Left cardiac atrium (tissue), 4 donors: ENCODE data around the gene STK40. TPM values are rescaled to one million over a fixed set of nuclear protein-coding genes. Genes with fewer than 3 reads are reported as not detected.

Experiments
- ATAC-seq, 2 donors: fragments of 200-7000 bp; cut with Tn5 transposase; one replicate each; pipeline ENCODE4 v1.9.1; 2020; ENCODE audit warnings: mild to moderate bottlenecking in 2 of 2, moderate library complexity in 2 of 2
- DNase-seq: peaks from one replicate; pipeline ENCODE4 v3.0.0-alpha.2; 2020
- intact Hi-C, 2 donors: fragments of 100-400 bp; cut with DNase I; formaldehyde crosslinking; loops; one replicate each; pipeline versions ENCODE4 v1.14.1 to v1.15.1; 2022 to 2023
- total RNA-seq, 2 donors: library from RNA; stranded (reverse); fragmentation: NEBNext Ultra II Directional; extraction: Animal tissue kit (Norgen Biotek cat#: 25700); gene quantifications; one replicate each; pipeline ENCODE4 v1.2.1, GENCODE V29; 2021
- donor health status: DM: no; HTN: yes; CAD: no.
- donor health status: DM: no; HTN: yes; CAD: no; lungs with severe emphysema.
- donor health status: DM: yes; HTN: yes; CAD: no.
- donor health status: Dilated cardiomyopathy.

STK40 gene
- total RNA-seq, 2 donors from 2014 or later, result 69.2 to 77.8 TPM

DNA sequence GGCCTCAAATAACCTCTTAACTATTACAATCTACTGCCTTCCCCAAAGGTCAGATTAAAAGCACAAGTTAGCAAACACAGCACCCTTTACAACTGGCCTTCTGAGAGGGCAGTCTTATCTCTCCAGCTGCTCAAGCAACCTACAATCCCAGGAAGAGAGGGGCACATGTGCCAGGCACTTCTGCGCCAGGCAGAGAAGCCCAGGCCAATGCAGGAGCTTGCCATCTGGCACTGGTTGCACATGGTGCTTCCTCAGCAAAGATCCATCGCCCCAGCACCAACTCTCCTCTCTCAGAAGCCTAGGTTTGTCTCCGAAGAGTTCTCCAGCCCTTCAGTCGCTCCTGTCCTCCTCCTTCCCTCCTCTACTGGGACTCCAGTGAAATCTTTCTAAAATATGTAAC, 2.5 kb downstream of the STK40 start:
- no peak for DNase-seq
- ATAC-seq, result no peak
- intact Hi-C loops, result no loop called here

DNA sequence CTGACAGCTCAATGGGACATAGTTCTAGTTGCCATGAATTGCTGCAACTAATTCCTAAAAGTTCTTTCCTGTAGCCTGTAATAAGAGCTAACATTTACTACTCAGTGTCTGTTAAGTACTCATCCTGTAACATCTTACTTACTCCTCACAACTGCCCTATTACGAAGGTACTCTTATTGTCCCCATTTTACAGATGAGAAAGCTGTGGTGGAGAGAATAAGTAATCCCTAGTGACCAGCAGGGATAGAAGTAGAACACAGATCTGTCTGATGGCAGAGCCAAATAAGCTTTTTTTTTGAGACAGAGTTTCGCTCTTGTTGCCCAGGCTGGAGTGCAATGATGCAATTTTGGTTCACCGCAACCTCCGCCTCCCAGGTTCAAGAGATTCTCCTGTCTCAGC, 3.1 kb downstream of the STK40 start:
- no peak for DNase-seq
- intact Hi-C loops, result no loop called here
- no peak for ATAC-seq

DNA sequence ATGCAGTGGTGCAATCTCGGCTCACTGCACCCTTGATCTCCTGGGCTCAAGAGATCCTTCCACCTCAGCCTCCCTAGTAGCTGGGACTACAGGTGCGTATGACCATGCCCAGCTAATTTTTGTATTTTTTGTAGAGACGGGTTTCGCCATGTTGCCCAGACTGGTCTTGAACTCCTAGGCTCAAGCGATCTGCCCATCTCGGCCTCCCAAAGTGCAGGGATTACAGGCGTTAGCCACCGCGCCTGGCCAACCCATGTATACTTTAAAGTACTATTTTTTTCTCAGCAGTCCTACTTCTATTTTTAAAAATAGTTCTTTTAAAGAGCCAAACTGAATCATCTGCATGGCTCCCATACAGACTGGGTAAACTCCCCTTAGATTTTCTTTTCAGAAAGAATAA, 3.5 kb downstream of the STK40 start:
- no peak for DNase-seq
- no peak for ATAC-seq
- intact Hi-C loops, result no loop called here

DNA sequence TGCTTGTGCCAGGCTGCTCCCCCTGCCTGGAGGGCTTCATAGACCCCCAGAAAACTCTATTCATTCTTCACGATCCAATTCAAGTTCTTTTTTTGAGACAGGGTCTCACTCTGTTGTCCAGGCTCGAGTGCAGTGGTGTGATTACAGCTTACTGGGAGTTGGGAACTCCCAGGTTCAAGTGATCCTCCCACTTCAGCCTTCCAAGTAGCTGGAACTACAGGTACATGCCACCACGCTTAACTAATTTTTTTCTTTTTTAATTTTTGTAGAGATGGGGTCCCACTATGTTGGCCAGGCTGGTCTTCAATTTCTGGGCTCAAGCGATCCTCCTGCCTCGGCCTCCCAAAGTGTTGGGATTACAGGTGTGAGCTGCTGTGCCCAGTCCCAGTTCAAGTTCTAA, 4.3 kb downstream of the STK40 start:
- no peak for ATAC-seq
- intact Hi-C loops, result no loop called here
- no peak for DNase-seq

DNA sequence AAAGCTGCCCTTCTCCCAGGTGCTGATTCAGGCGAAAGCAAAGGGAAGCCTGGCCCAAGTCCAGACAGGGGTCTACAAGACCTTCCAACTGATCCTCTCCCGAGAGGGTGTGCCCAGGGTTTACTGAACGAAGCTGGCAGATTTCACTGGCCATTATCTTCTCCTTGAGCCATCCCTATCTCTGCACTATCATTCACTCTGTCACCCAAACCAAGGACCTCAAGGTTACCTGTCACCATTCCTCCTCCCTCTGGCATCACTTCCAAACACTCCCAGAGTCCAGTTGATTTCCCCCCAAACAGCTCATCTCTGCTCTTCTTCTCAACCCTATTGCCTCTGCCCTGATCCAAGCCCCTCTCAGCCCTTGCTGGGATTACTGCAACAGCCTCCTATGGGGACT, 4.9 kb downstream of the STK40 start:
- DNase-seq (no peak), ATAC-seq (no peak)
- intact Hi-C loops, result no loop called here

DNA sequence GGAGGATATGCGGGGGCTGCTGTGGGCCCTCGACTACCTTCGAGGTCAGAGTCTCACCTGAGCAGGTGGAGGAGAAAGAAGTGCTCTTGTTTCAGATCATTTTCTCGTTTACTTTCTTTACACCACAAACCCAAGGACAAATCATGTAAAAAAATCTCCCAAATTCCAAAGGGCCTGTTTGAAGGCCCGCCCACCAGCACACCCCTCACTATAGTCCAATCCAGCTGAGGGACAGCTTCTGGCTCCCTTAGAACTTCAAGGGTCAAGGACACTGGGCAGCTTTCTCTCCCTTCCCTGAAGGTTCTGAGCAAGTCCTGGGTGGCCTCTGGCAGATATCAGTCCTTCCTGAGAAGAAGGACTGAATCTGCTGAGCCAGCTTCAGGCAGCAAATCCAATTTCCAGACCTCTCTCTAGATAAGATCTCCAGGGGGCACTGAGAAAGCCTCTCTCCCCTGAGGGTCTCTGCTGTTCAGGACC, 5.5 kb downstream of the STK40 start:
- intact Hi-C loops, result no loop called here
- no peak for DNase-seq

DNA sequence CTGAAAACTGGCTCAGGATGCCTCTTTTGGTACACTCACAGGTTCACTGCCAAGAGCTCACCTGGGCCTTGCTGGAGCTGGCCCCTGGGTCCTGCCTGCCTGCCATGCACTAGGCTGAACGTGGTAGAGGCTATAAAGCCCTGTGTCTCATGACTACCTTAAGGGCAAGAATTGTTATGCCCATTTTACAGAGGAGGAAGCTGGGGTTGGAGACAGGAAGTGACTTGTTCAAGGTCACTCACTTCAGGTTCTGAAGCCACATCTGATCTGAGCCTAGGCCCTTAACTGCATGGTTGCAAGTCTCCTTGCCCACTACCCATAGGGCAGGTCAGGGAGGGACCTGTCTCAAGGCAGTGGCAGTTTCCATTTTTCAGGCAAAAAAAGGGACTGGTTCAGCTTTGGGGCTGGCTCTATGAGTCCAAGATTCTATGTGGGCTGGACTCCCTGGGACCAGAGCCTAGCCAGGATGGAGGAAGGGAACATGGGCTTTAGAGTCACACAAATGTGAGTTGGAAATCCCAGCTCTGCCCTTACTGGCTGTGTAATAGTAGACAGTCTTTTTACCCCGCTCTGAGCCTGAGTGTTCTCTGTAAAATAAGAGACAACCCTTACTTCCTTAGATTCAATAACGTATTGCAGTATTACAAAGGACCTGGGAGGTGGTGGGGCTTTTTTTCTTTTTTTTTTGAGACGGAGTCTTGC, 7.8 kb downstream of the STK40 start:
- intact Hi-C loops, result no loop called here
- ATAC-seq (no peak), DNase-seq (no peak)

More for the DNA sequence above, 5.5 kb downstream of the STK40 start:
- no peak for ATAC-seq

DNA sequence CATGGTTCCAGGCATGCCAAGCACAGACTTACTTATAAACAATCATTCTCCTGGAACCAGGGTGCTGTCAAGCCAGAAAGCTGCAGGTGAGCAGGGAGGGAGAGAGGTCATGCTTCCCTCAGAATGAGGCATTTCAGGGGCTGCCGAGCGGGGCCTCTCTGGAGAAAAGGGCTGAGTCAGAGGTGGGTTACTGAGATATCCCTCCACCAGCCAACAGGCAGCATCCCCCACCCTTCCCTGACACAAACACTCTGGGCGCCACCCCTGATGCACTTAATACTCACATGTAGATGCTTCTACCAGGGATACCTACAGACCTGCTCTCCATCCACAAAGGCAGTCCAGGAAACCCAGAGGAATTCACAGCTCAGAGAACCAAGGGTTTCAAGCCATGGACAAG, 13.1 kb downstream of the STK40 start:
- ATAC-seq (no peak), DNase-seq (no peak)
- intact Hi-C loops, result no loop called here

DNA sequence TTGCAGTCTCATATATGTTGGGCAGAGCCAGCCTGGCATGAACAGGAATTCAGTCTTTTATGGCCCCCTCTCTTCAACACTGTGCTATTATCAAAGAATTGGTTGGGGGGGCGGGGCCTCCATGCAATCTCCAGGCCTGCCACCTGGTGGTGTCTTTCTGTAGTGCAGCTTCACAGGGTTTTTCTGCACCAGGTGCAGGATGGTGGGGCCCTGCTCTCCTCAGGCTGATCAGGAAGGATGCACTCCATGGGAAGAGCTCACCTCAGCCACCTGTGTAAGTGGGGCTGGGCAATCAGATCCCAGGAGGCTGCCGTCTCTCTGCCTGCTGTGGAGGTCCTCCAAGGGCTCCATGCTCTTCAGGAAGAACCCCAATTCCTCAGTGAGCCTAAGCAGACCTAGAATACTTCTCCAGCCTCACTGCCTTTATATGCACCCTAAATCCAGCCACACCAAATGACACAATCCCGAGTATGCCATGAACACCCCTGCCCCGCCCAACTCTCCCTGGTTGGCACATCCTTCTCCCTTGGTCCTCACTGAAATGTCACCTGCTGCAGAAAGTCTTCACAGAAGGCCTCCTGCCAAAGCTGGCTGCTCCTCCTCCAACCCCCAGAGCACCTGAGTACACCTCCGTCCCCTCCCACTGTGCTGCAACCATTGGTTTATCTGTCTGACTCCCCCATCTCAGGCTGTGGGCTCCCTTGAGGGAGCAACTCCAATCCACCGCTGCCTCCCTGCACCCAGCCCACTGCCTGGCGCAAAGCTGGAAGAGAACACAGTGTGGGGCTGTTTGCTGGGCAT, 16.5 kb downstream of the STK40 start:
- peak; percentile 77 for DNase-seq
- peak; percentile 1 to 32 for ATAC-seq
- intact Hi-C loops, result no loop called here

DNA sequence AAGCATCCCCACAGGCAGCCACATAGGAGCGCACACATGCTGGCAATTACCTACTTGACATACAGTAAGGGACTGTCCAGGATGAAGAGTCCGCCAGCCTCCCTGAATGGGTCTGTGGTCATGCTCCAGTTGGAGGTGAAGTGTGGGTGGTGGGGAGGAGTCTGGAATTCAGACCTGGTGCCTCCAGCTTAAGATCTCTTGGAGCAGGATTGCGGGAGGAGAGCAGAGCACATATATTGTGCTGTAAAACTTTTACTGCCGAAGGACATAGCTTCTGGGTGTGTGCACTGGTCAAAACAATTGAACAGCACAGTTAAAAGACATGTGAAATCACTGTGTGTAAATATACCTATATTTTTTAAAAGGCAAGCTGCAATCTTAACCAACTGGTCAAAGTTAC, 17.9 kb downstream of the STK40 start:
- intact Hi-C loops, result no loop called here
- no peak for DNase-seq
- no peak for ATAC-seq

DNA sequence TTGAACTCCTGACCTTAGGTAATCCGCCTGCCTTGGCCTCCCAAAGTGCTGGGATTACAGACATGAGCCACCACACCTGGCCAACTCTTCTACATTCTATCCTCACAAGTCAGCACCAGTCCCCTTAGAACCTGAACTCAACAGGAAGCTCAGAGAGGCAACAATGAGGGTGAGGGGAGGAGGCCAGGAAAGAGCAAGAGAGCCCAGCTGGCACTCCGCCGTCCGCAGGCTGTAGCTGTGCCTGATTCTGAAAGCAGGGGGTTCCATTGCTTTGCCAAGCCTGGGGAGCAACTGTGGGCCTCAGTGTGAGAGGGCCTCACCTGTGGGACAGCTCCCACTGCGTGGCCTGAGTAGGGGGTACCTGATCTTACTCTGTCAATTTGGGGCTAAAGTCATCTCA, 18.7 kb downstream of the STK40 start:
- ATAC-seq (no peak), DNase-seq (no peak)
- intact Hi-C loops, result no loop called here

DNA sequence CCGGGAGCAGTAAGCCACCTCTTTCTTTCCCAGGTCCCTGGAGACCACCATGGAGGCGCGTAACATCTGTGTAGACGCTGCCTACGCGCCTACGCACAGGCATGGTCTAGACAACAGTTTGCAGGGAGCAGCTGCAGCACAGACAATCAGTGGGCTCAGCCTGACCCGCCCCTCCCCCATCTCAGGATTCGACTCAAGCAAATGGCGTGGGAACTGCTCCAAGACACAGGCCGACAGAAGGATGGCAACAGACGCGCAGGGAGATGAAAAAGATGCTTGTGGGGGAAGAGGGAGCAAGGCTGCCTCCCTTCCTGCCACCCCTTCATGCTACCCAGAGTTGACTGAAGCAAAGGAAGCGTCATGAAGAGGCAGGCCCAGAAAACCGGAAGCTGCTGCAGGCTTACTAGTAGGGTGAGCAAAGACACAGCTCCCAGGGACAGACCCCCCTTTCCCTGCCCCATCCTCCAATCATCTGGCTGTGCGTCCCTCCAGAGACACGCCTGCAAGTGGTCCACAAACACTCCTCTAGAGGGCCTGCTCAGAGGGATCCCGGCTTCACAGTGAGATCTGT, 19.5 kb downstream of the STK40 start:
- ATAC-seq, result peak; percentile 36 to 76
- intact Hi-C loops, result no loop called here
- DNase-seq, result no peak

DNA sequence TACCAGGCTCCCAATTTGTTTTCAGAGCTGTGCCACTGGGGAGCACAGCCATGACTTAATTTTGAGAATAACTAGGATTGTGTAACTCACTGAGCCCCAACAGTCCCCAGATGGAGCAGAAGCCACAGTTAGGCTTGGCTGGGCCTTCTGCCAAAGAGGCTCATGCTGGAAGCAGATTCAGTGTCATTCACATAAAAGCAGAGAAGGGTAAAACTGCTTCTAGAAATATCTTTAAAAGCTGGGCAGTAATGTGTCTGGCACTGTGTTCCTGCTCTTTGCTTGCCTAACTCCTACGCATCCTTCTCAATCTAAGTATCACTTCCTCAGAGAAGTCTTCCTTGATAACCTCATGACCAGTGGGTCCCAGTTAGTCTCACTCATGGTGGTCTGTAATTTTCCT, 20.3 kb downstream of the STK40 start:
- intact Hi-C loops, result no loop called here
- DNase-seq (peak; percentile 75), ATAC-seq (peak; percentile 26 to 35)

DNA sequence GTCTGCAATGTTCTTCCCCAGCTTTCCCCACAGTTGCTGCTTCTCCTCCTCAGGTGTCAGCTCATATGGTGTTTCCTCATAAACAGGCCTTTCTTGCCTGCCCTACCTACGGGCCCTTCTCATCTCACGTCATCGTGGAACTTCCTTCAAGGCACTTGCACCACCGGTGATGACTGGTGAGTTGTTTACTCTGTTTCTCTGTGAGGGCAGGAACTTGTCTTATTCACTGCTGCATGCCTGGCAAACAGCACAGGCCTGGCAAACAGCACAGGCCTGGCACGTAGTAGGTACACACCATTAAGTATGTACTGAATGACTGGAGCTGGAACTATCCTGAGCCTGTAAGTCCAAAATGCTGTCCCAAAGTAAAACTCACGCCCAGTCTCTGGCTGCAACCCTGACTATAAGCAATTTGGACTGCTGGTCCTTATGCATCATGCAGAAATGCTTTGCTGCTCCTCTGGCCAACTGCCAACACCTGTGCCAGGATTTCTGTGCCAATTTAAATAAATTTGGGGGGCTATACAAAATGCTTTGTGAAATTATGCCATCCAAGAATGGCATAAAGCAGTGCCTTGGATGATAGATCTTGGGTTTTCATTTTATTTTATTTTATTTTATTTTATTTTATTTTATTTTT, 25.7 kb downstream of the STK40 start:
- ATAC-seq, result no peak

DNA sequence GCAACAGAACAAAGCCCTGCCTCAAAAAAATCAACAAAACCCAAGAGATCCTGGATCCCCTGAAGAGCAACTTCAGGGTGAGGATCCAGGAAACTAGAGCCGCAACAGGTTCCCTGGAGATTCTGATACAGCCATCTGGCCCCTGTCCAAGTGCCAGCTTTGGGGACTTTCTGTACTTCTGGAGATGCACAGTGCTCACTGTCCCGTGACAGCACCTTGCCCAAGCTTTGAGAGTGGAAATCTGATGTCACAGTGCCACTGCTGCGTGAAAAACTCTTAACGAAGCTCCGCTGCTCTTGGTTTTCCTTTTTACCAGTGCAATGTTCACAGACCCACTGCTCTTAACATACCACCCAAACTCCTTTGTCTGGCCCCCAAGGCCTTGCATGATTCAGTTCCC, 26.3 kb downstream of the STK40 start:
- DNase-seq (no peak), ATAC-seq (no peak)
- intact Hi-C loops, result no loop called here

More for the DNA sequence above, 25.7 kb downstream of the STK40 start:
- intact Hi-C loops, result no loop called here
- no peak for DNase-seq

DNA sequence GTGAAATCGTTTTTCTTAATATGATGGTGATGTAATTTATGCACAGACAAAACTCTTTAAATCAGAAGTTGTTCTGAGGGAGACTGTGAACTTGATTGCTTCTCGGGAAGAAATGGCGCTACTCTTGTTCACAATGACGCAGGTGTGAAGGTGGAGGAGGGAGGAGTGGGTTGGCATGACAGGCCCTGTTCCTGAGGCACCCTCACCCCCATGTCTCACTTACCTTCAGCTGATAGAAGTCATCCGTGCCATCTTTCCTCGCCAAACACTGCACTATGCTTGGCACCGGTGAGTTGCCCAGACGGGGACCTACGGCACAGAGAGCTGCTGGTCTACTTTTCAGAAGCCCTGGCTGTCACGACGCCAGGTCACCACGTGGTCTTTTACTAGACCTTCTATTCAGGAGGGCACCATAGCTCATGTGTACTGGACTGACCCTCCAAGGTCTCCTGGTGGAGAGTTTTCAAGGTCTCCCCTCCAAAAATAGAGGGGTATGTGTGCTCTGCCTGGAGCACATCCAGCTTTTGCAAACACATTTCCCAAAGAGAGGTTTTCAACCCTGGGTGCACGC, 27.1 kb downstream of the STK40 start:
- no peak for DNase-seq
- intact Hi-C loops, result no loop called here
- ATAC-seq, result no peak

DNA sequence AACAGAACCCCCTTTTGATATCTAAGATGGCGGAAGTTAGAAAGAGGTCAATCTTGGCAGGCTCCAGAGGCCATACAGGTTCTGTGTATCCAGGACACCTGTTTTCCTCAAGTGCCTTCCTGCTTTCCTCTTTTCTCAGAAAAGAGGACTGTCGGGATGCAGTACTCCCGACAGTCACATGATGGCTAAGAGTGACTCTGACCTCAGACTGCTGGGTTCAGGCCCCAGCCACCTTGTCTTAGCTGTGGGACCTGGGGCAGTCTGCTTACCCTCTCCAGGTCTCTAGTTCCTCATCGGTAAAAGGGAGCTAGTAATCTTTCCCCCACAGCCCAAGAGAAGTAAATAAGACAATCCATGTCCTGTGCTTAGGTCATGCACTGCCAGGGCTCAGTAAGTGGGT, 29.9 kb downstream of the STK40 start:
- DNase-seq (no peak), ATAC-seq (no peak)
- intact Hi-C loops, result no loop called here

DNA sequence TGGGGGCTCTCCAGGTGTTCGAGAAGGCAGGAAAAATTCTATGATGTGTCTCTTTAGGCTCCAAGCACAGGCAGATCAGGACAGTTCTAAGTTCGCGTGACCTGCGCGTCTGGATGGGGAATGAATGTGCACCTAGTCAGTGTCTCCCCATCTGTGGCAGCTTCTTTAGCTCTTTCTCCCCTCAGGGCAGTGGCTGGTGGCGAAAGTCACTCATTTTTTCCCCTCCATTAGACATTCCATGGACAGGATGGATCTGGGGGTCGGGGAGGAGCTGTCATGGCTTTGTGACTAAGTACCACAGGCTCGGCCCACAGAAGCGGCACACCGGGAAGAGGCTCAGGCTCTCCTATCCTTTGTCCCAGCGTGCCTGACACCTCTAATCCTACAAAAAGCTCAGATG, 31.2 kb downstream of the STK40 start:
- DNase-seq (no peak), ATAC-seq (no peak)
- intact Hi-C loops, result no loop called here
